HFFc6 (cell line): ENCODE results near the gene BIVM. TPM values are rescaled to one million over a fixed set of nuclear protein-coding genes. Genes with fewer than 3 reads are reported as not detected.
"Not testable (repeated sequence)": the region's sequence is repeated elsewhere in the genome, so short reads cannot be mapped to it uniquely, and the experiment has no call there.

Experiments used
- DNase-seq: peaks from one replicate; pipeline ENCODE4 v3.0.0-alpha.2; 2018
- H3K27ac Mint-ChIP-seq: 2 replicates; pipeline ENCODE4 v1.8.0; 2020; ENCODE audit warnings: mild to moderate bottlenecking, mixed read lengths
- H3K27me3 Mint-ChIP-seq: 2 replicates; pipeline ENCODE4 v1.8.0; 2021; ENCODE audit warnings: mild to moderate bottlenecking, moderate library complexity, mixed read lengths; ENCODE audit not compliant: insufficient read depth
- H3K36me3 Mint-ChIP-seq: 2 replicates; pipeline ENCODE4 v1.8.0; 2021; ENCODE audit warnings: low read depth, mixed read lengths
- H3K4me1 Mint-ChIP-seq: 2 replicates; pipeline ENCODE4 v1.8.0; 2020; ENCODE audit warnings: low read depth, mixed read lengths
- H3K4me3 Mint-ChIP-seq: 2 replicates; pipeline ENCODE4 v1.8.0; 2020; ENCODE audit warnings: mild to moderate bottlenecking, moderate library complexity, mixed read lengths
- H3K9me3 Mint-ChIP-seq: 2 replicates; pipeline ENCODE4 v1.8.0; 2020; ENCODE audit warnings: mild to moderate bottlenecking, mixed read lengths
- total RNA-seq, 6 experiments: library from RNA; stranded (reverse); fragmentation: NEBNext Ultra II Directional; extraction: Animal tissue kit (Norgen Biotek cat#: 25700); gene quantifications; 2 replicates in 1 of 6; 3 replicates in 5 of 6; pipeline ENCODE4 v1.2.3, GENCODE V29; 2021
- TF ChIP-seq, protein P1 (sequence below): fragments of 200-600 bp; sonication (generic); IDR thresholded peaks from 2 replicates; pipeline ENCODE4 v1.5.0; 2021; ENCODE audit warnings: antibody characterized with exemption, mild to moderate bottlenecking

BIVM gene
- total RNA-seq, 6 experiments from 2014 or later = 16.6 to 24.0 (median 18.9) TPM

DNA sequence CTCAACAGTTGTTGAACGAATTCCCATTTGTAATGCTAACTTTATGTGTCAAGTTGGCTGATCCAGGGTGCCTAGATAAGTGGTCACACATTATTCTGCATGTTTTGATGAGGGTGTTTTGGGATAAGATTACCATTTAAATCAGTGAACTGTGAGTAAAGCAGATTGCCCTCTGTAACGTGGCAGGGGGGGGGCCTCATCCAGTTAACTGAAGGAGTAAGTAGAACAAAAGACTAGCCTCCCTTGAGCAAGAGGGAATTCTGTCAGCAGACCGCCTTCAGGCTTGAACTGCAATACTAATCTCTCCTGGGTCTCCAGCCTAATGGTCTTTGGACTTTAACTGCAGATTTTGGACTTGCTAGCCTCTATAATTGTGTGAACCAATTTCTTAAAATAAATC, 21.2 kb upstream of the BIVM start:
- peaks cover 17% of the 10 kb centered on the region for H3K9me3 Mint-ChIP-seq
- no peak overlapping the region for H3K27ac Mint-ChIP-seq
- H3K27me3 Mint-ChIP-seq = no peaks in the 10 kb centered on the region
- DNase-seq = no peak
- peaks cover 25% of the 10 kb centered on the region for H3K4me1 Mint-ChIP-seq
- H3K36me3 Mint-ChIP-seq = peaks cover 28% of the 10 kb centered on the region
- TF ChIP-seq, protein P1, sequence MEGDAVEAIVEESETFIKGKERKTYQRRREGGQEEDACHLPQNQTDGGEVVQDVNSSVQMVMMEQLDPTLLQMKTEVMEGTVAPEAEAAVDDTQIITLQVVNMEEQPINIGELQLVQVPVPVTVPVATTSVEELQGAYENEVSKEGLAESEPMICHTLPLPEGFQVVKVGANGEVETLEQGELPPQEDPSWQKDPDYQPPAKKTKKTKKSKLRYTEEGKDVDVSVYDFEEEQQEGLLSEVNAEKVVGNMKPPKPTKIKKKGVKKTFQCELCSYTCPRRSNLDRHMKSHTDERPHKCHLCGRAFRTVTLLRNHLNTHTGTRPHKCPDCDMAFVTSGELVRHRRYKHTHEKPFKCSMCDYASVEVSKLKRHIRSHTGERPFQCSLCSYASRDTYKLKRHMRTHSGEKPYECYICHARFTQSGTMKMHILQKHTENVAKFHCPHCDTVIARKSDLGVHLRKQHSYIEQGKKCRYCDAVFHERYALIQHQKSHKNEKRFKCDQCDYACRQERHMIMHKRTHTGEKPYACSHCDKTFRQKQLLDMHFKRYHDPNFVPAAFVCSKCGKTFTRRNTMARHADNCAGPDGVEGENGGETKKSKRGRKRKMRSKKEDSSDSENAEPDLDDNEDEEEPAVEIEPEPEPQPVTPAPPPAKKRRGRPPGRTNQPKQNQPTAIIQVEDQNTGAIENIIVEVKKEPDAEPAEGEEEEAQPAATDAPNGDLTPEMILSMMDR = no peak
- H3K4me3 Mint-ChIP-seq = no peak overlapping the region

DNA sequence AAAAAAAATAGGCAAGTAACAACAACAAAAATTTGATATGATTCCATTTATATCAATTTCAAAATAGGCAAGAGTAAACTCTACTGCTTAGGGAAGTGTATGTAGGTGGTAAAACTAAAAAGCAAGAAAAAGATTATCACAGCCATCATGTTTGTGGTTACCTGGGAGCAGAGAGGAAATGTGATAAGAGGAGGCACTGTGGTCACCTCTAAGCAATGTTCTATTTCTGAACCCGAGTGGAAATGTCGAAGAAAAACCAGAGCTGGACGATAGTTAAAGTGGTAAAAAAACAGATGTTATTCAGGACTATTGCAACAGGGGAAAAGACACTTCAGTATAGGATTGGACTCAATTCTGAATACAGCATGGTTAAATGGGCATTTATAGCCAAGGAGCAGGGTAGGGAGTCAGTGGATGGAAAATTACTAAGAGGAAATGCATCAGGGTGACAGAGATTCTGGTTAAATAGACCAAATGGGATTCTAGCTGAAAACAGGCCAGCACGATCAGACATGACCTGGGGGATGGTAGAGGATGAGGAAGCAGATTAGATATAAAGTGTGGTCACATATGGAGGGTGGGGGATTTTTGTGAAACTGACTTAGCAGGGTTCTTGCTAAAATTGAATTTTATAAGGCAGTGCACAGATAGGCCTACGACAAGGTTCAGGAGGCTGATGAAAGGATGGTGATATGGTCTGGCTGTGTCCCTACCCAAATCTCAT, 19.3 kb upstream of the BIVM start:
- Mint-ChIP-seq H3K36me3 (peaks cover 35% of the 10 kb centered on the region), H3K4me3 (no peak overlapping the region), H3K27ac (no peak overlapping the region), H3K27me3 (no peaks in the 10 kb centered on the region), H3K4me1 (peaks cover 14% of the 10 kb centered on the region), H3K9me3 (peaks cover 17% of the 10 kb centered on the region)
- no peak for DNase-seq
- TF ChIP-seq, protein P1 = no peak

DNA sequence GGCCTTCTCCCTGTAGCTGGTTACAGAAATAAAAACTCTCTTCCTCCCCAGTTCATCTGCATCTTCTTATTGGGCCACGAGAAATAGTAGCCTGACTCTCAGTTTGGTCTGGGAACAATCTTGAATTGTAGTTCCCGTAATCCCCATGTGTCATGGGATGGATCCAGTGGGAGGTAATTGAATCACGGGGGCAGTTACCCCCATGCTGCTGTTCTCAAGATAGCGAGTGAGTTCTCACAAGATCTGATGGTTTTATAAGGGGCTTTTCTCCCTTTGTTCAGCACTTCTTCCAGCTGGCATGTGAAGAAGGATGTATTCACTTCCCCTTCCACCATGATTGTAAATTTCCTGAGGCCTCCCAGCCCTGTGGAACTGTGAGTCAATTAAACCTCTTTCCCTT, 18.3 kb upstream of the BIVM start:
- Mint-ChIP-seq H3K36me3 (peaks cover 33% of the 10 kb centered on the region), H3K9me3 (peaks cover 17% of the 10 kb centered on the region)
- H3K27ac Mint-ChIP-seq, H3K4me1 Mint-ChIP-seq, H3K27me3 Mint-ChIP-seq, DNase-seq, H3K4me3 Mint-ChIP-seq: not testable (repeated sequence)

DNA sequence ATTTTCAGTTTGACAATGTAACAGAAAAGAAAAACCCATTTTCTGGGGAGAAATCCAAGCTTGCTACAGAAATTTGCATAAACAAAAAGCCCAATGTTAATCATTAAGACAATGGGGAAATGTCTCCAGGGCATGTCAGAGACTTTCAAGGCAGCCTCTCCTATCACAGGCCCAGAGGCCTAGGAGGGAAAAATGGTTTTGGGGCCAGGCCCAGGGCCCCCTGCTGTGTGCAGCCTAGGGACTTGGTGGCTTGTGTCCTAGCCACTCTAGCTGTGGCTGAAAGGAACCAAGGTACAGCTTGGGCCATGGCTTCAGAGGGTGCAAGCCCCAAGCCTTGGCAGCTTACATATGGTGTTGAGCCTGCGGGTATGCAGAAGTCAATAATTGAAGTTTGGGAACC, 17.3 kb upstream of the BIVM start:
- Mint-ChIP-seq H3K4me1 (peaks cover 8% of the 10 kb centered on the region), H3K36me3 (peaks cover 33% of the 10 kb centered on the region), H3K27ac (no peak overlapping the region), H3K27me3 (no peaks in the 10 kb centered on the region), H3K4me3 (no peak overlapping the region), H3K9me3 (peaks cover 17% of the 10 kb centered on the region)
- TF ChIP-seq, protein P1 = no peak
- DNase-seq = no peak

DNA sequence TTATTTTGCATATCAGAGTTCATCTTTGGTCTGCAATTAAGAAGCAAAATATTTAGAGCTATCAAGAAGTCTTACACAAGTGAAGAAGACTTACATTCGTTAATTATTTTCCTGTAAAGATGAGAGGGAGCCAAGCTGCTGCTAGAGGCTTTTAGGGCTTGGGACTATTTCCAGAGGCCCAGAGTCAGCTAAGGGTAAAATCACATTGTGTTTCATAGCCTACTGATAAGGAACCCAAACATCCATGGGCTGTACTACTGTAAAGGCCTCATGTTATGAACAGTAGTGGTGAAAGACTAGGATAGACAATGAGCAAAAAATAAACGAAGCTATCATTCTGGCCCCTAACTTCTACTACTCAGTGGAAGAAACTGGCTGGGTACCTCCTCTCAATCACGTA, 14.4 kb upstream of the BIVM start:
- TF ChIP-seq, protein P1 = no peak
- H3K27me3 Mint-ChIP-seq = no peaks in the 10 kb centered on the region; the same call in 1 of the 2 replicates
- DNase-seq = no peak
- no peak overlapping the region for H3K4me3 Mint-ChIP-seq
- H3K36me3 Mint-ChIP-seq = peaks cover 49% of the 10 kb centered on the region
- H3K4me1 Mint-ChIP-seq = peaks cover 5% of the 10 kb centered on the region
- no peak overlapping the region for H3K27ac Mint-ChIP-seq
- peaks cover 17% of the 10 kb centered on the region for H3K9me3 Mint-ChIP-seq

DNA sequence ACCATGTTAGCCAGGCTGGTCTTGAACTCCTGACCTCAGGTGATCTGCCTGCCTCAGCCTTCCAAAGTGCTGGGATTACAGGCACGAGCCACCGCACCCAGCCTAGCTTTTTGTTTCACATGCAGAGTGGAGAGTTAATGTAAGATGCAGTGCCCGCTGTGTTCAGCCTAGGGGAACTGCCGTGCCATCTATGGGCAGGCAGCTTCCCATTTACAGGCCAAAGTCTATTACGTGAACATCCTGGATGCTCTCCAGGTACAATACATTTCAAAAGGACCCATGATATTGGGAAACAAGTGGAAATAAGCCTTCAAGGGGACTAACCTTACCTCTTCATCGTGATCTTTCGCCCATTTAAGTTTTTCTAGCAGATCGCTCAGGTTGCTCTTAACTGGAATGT, 10.2 kb upstream of the BIVM start:
- no peaks in the 10 kb centered on the region; the same call in none of the 2 replicates for H3K27me3 Mint-ChIP-seq
- H3K36me3 Mint-ChIP-seq = peaks cover 28% of the 10 kb centered on the region
- no peaks in the 10 kb centered on the region for H3K9me3 Mint-ChIP-seq

More for the DNA sequence above, 10.2 kb upstream of the BIVM start:
- H3K4me3 Mint-ChIP-seq = no peak overlapping the region
- TF ChIP-seq, protein P1 = no peak
- no peak for DNase-seq
- H3K4me1 Mint-ChIP-seq = peaks cover 7% of the 10 kb centered on the region
- H3K27ac Mint-ChIP-seq = no peak overlapping the region
